ENCODE measurements around the gene ACTL9. TPM values are rescaled to one million over a fixed set of nuclear protein-coding genes. Genes with fewer than 3 reads are reported as not detected.

Gene ACTL9
- polyA plus RNA-seq, 3 donors = not detected

DNA sequence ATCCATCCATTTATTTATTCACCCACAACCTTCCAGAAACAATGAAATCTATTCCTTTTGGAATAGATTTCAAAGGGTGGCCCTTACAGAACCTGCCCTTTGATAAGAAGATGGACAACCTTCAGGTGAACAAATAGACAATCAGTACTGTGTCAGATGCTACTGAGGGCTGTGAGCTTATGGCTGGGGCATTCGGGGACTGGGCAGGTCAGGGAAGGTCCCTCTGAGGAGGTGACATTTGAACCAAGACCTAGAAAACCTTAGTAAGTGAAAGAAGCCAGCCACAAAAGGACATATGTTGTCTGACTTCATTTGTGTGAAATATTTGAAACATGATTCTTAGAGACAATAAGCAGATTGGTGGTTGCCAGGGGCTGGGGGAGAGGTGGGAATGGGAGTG lies 15.7 kb downstream of the ACTL9 start:
- Histone ChIP-seq H3K27me3 (ENCODE audit: control insufficient read depth in 2 of 2, insufficient read depth in 2 of 2, low read length in 2 of 2) (no peaks in the 10 kb centered on the region), H3K4me3 (replicated peaks in 1 of 3; ENCODE audit: low read depth in 2 of 3, low read length in 3 of 3) (no peak overlapping the region), H4K20me1 (ENCODE audit: insufficient read depth, low read length) (no peaks in the 10 kb centered on the region), H3K9ac (ENCODE audit: insufficient read depth, low read length, poor library complexity, severe bottlenecking) (no peak overlapping the region), H3K27ac (ENCODE audit: low read depth in 1 of 2, low read length in 2 of 2) (no peak overlapping the region), H3K79me2 (ENCODE audit: insufficient read depth, low read length) (no peaks in the 10 kb centered on the region), H3K9me3 (replicated peaks in 1 of 2; ENCODE audit: control insufficient read depth in 1 of 2, insufficient read depth in 1 of 2, low read length in 2 of 2) (no peaks in the 10 kb centered on the region), H3K4me2 (replicated peaks; ENCODE audit: extremely low read depth, low read length, poor library complexity, severe bottlenecking) (no peak overlapping the region), H2AFZ (ENCODE audit: insufficient read depth, low read depth, low read length, poor library complexity, severe bottlenecking) (no peak overlapping the region), H3K4me1 (ENCODE audit: control insufficient read depth in 1 of 2, insufficient read depth in 2 of 2, low read length in 2 of 2) (peaks cover 10 to 14% of the 10 kb centered on the region in 2 donors), H3K36me3 (replicated peaks in 1 of 2; ENCODE audit: control insufficient read depth in 1 of 2, insufficient read depth in 2 of 2, low read length in 2 of 2) (no peaks in the 10 kb centered on the region)
- no peak for DNase-seq
- 80% methylated on average over 1 of the region's 1 CpG for WGBS (ENCODE audit: insufficient coverage)
- Mint-ChIP-seq H3K4me3 (no peak overlapping the region), H3K27me3 (ENCODE audit: low read depth in 3 of 3) (peaks cover 2 to 9% (median 5%) of the 10 kb centered on the region in 3 donors), H3K36me3 (no peaks in the 10 kb centered on the region), H3K9me3 (peaks cover 0 to 9% (median 3%) of the 10 kb centered on the region in 7 donors), H3K27ac (peak overlapping the region in 2 of 7 donors; percentile 30 to 39), H3K4me1 (peaks cover 18% of the 10 kb centered on the region)
- intact Hi-C loops (cut with micrococcal nuclease) = no loop called here
- TF ChIP-seq, protein P1, sequence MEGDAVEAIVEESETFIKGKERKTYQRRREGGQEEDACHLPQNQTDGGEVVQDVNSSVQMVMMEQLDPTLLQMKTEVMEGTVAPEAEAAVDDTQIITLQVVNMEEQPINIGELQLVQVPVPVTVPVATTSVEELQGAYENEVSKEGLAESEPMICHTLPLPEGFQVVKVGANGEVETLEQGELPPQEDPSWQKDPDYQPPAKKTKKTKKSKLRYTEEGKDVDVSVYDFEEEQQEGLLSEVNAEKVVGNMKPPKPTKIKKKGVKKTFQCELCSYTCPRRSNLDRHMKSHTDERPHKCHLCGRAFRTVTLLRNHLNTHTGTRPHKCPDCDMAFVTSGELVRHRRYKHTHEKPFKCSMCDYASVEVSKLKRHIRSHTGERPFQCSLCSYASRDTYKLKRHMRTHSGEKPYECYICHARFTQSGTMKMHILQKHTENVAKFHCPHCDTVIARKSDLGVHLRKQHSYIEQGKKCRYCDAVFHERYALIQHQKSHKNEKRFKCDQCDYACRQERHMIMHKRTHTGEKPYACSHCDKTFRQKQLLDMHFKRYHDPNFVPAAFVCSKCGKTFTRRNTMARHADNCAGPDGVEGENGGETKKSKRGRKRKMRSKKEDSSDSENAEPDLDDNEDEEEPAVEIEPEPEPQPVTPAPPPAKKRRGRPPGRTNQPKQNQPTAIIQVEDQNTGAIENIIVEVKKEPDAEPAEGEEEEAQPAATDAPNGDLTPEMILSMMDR (IDR thresholded peaks at IDR 0.05) = no peak

DNA sequence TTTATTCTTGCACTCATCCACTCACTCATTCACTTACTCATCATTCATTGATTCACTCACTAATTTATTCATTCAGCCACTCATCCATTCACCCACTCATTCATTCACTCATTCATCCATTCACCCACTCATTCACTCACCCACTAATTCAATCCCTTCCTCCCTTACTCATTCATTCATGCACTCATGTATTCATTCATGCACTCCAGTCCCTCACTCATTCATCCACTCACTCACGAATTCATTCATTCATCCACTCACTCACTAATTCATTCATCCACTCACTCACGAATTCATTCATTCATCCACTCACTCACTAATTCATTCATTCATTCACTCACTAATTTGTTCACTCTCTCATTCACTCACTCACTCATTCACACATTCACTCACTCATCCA lies 16.1 kb downstream of the ACTL9 start:
- Mint-ChIP-seq H3K27me3 (ENCODE audit: low read depth in 3 of 3) (peaks cover 2 to 9% (median 5%) of the 10 kb centered on the region in 3 donors), H3K4me3 (no peak overlapping the region), H3K36me3 (no peaks in the 10 kb centered on the region), H3K27ac (peak overlapping the region in 1 of 7 donors; percentile 30), H3K9me3 (peaks cover 1 to 12% (median 4%) of the 10 kb centered on the region in 7 donors), H3K4me1 (peaks cover 18% of the 10 kb centered on the region)
- Histone ChIP-seq H3K27me3 (ENCODE audit: control insufficient read depth in 2 of 2, insufficient read depth in 2 of 2, low read length in 2 of 2) (no peaks in the 10 kb centered on the region), H4K20me1 (ENCODE audit: insufficient read depth, low read length) (no peaks in the 10 kb centered on the region), H2AFZ (ENCODE audit: insufficient read depth, low read depth, low read length, poor library complexity, severe bottlenecking) (no peak overlapping the region), H3K4me2 (replicated peaks; ENCODE audit: extremely low read depth, low read length, poor library complexity, severe bottlenecking) (no peak overlapping the region), H3K9me3 (replicated peaks in 1 of 2; ENCODE audit: control insufficient read depth in 1 of 2, insufficient read depth in 1 of 2, low read length in 2 of 2) (no peaks in the 10 kb centered on the region), H3K79me2 (ENCODE audit: insufficient read depth, low read length) (no peaks in the 10 kb centered on the region), H3K9ac (ENCODE audit: insufficient read depth, low read length, poor library complexity, severe bottlenecking) (no peak overlapping the region), H3K36me3 (replicated peaks in 1 of 2; ENCODE audit: control insufficient read depth in 1 of 2, insufficient read depth in 2 of 2, low read length in 2 of 2) (no peaks in the 10 kb centered on the region), H3K27ac (ENCODE audit: low read depth in 1 of 2, low read length in 2 of 2) (no peak overlapping the region), H3K4me1 (ENCODE audit: control insufficient read depth in 1 of 2, insufficient read depth in 2 of 2, low read length in 2 of 2) (peaks cover 10 to 14% of the 10 kb centered on the region in 2 donors), H3K4me3 (replicated peaks in 1 of 3; ENCODE audit: low read depth in 2 of 3, low read length in 3 of 3) (no peak overlapping the region)
- intact Hi-C loops (cut with micrococcal nuclease) = no loop called here
- 70% methylated on average over 2 of the region's 2 CpGs for WGBS (ENCODE audit: insufficient coverage)
- TF ChIP-seq, protein P1 (IDR thresholded peaks at IDR 0.05) = no peak
- no peak for DNase-seq

Data from CD14-positive monocyte (primary cell).